ENCODE results near the gene ANKRD36B. TPM values are rescaled to one million over a fixed set of nuclear protein-coding genes. Genes with fewer than 3 reads are reported as not detected.
"Not testable (repeated sequence)": the region's sequence is repeated elsewhere in the genome, so short reads cannot be mapped to it uniquely, and the experiment has no call there.

ANKRD36B gene
- total RNA-seq, 1 experiment from 2014 or later: 20.9 TPM

DNA sequence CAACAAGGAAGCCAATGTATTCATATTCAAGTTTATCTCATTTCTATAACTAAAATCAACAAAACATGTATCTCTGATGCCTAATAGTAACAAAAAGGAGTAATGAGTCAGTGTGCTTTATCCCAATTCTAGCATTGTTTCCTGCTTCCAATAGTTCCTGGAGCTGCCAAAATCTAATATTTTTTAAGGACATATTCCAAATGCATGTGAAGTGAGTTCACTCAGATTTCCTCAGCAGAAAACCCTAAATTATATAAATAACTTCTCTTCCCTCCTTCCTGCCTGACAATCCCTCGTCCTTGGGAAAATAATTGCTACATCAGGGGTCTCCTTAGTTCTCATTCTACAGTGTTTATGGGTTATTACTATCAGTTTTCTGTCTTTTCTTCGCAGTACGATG is 37.3 kb downstream of the ANKRD36B start:
- H3K36me3 ChIP-seq (ENCODE audit: low read depth, low read length); H3K27me3 ChIP-seq (ENCODE audit: low read length); BruUV-seq (replicated peaks); H3K9me3 ChIP-seq (ENCODE audit: low read length); DNase-seq; H3F3A ChIP-seq (ENCODE audit: low read length, unreplicated experiment); H2AFZ ChIP-seq (ENCODE audit: low read length); CTCF ChIA-PET; H3K9ac ChIP-seq (ENCODE audit: low read length); H3K27ac ChIP-seq (ENCODE audit: low read length); H4K20me1 ChIP-seq (ENCODE audit: low read length); H3K4me3 ChIP-seq (ENCODE audit: low read length); H3K4me1 ChIP-seq (ENCODE audit: insufficient read depth, low read length); intact Hi-C loops (cut with micrococcal nuclease); H3K79me2 ChIP-seq (ENCODE audit: low read length); H3K4me2 ChIP-seq (ENCODE audit: low read length); ATAC-seq; H3K9me2 ChIP-seq (replicated peaks; ENCODE audit: low read length): not testable (repeated sequence)
- POLR2A ChIA-PET (ENCODE audit: unreplicated experiment): interaction anchor here (0.7 kb wide), 1 partner anchor 11 kb away, joined by 4 read pairs; no protein-coding TSS in a partner anchor

DNA sequence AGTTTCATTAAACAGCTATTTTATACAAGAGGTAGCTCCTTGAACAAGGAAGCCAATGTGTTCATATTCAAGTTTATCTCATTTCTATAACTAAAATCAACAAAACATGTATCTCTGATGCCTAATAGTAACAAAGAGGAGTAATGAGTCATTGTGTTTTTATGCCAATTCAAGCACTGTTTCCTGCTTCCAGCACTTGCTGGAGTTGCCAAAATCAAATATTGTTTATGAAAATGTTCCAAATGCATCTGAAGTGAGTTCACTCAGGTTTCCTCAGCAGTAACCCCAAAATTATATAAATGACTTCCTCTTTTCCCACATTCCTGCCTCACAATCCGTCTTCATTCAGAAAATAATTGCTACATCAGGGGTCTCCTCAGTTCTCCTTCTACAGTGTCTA is 39.2 kb downstream of the ANKRD36B start:
- H4K20me1 ChIP-seq (ENCODE audit: low read length); H3K36me3 ChIP-seq (ENCODE audit: low read depth, low read length); H3K27ac ChIP-seq (ENCODE audit: low read length); H3K9me3 ChIP-seq (ENCODE audit: low read length); H3K4me3 ChIP-seq (ENCODE audit: low read length); intact Hi-C loops (cut with micrococcal nuclease); H3K4me1 ChIP-seq (ENCODE audit: insufficient read depth, low read length); H3F3A ChIP-seq (ENCODE audit: low read length, unreplicated experiment); H3K27me3 ChIP-seq (ENCODE audit: low read length); H3K79me2 ChIP-seq (ENCODE audit: low read length); H3K9me2 ChIP-seq (replicated peaks; ENCODE audit: low read length); BruUV-seq (replicated peaks); H2AFZ ChIP-seq (ENCODE audit: low read length); H3K9ac ChIP-seq (ENCODE audit: low read length); ATAC-seq; POLR2A ChIA-PET (ENCODE audit: unreplicated experiment): not testable (repeated sequence)
- peak overlapping the region; percentile 39; the same call in 1 of the 2 replicates for H3K4me2 ChIP-seq (ENCODE audit: low read length)
- CTCF ChIA-PET: interaction anchor here (0.6 kb wide), 1 partner anchor 30 kb away, joined by 3 read pairs; no protein-coding TSS in a partner anchor
- peak; percentile 41 for DNase-seq

DNA sequence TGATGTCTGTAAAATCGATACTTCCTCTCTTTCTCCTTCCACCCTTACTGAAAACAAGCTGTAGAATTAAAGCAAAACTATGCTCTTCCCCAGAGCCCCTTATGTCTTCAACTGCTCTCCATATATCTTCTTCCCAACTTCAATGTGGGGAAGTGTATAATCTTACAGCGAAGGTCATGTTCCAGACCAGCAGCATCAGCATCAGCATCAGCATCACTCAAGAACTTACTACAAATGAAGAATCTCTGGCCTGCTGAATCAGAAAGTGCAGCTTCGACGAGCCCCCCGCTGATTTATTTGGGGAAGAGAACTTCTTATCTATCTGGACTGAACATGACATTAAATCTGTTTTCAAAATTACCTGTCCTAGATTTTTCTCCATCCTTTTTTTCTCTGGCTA is 40.6 kb downstream of the ANKRD36B start:
- H3K9me2 ChIP-seq (replicated peaks; ENCODE audit: low read length); H4K20me1 ChIP-seq (ENCODE audit: low read length); H3K36me3 ChIP-seq (ENCODE audit: low read depth, low read length); intact Hi-C loops (cut with micrococcal nuclease); ATAC-seq; H3K79me2 ChIP-seq (ENCODE audit: low read length); H3K4me1 ChIP-seq (ENCODE audit: insufficient read depth, low read length); H3K27ac ChIP-seq (ENCODE audit: low read length); H3K4me2 ChIP-seq (ENCODE audit: low read length); POLR2A ChIA-PET (ENCODE audit: unreplicated experiment); H3K4me3 ChIP-seq (ENCODE audit: low read length); H3K9me3 ChIP-seq (ENCODE audit: low read length); BruUV-seq (replicated peaks); H3F3A ChIP-seq (ENCODE audit: low read length, unreplicated experiment); CTCF ChIA-PET; DNase-seq; H2AFZ ChIP-seq (ENCODE audit: low read length); H3K27me3 ChIP-seq (ENCODE audit: low read length); H3K9ac ChIP-seq (ENCODE audit: low read length): not testable (repeated sequence)

DNA sequence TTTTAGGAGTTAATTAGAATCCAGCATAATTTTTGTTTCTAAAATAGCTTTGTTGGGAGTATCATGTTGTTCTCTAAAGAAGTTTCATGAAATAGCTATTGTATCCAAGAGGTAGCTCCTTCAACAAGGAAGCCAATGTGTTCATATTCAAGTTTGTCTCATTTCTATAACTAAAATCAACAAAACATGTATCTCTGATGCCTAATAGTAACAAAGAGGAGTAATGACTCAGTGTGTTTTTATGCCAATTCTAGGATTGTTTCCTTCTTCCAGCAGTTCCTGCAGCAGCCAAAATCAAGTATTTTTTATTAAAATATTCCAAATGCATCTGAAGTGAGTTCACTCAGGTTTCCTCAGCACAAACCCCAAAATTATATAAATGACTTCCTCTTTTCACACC is 41.1 kb downstream of the ANKRD36B start:
- intact Hi-C loops (cut with micrococcal nuclease); H3F3A ChIP-seq (ENCODE audit: low read length, unreplicated experiment); H3K4me1 ChIP-seq (ENCODE audit: insufficient read depth, low read length); H3K4me3 ChIP-seq (ENCODE audit: low read length); H2AFZ ChIP-seq (ENCODE audit: low read length); H3K9ac ChIP-seq (ENCODE audit: low read length); H3K79me2 ChIP-seq (ENCODE audit: low read length); H4K20me1 ChIP-seq (ENCODE audit: low read length); ATAC-seq; H3K27me3 ChIP-seq (ENCODE audit: low read length); BruUV-seq (replicated peaks); H3K27ac ChIP-seq (ENCODE audit: low read length); H3K36me3 ChIP-seq (ENCODE audit: low read depth, low read length); POLR2A ChIA-PET (ENCODE audit: unreplicated experiment); H3K9me3 ChIP-seq (ENCODE audit: low read length); H3K4me2 ChIP-seq (ENCODE audit: low read length); H3K9me2 ChIP-seq (replicated peaks; ENCODE audit: low read length): not testable (repeated sequence)
- CTCF ChIA-PET: interaction anchor here (0.6 kb wide), 1 partner anchor 351 kb away, joined by 9 read pairs; no protein-coding TSS in a partner anchor
- DNase-seq: peak; percentile 2

DNA sequence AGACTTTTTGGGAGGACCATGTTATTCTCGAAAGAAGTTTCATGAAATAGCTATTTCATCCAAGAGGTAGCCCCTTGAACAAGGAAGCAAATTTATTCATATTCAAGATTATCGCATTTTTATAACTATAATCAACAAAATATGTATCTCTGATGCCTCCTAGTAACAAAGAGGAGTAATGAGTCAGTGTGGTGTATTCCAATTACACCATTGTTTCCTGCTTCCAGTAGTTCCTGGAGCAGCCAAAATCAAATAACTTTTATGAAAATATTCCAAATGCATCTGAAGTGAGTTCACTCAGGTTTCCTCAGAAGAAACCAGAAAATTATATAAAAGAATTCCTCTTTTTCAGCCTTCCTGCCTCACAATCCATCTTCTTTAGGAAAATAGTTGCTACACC is 43.0 kb downstream of the ANKRD36B start:
- no peaks in the 10 kb centered on the region; the same call in 1 of the 2 replicates for H3K36me3 ChIP-seq (ENCODE audit: low read depth, low read length)
- H3K9me3 ChIP-seq (ENCODE audit: low read length): no peaks in the 10 kb centered on the region
- no peaks in the 10 kb centered on the region for H3K9me2 ChIP-seq (replicated peaks; ENCODE audit: low read length)
- intact Hi-C loops (cut with micrococcal nuclease): no loop called here
- H3K79me2 ChIP-seq (ENCODE audit: low read length): no peaks in the 10 kb centered on the region
- H3K27ac ChIP-seq (ENCODE audit: low read length): no peak overlapping the region
- no peak for ATAC-seq
- no peaks in the 10 kb centered on the region for H3F3A ChIP-seq (ENCODE audit: low read length, unreplicated experiment)
- H3K4me2 ChIP-seq (ENCODE audit: low read length): no peak overlapping the region
- peaks cover 4% of the 10 kb centered on the region; the same call in 1 of the 2 replicates for H3K4me1 ChIP-seq (ENCODE audit: insufficient read depth, low read length)
- H4K20me1 ChIP-seq (ENCODE audit: low read length): no peaks in the 10 kb centered on the region
- H3K9ac ChIP-seq (ENCODE audit: low read length): no peak overlapping the region
- POLR2A ChIA-PET (ENCODE audit: unreplicated experiment): no interaction called here
- CTCF ChIA-PET: no interaction called here
- no peak overlapping the region for H3K4me3 ChIP-seq (ENCODE audit: low read length)
- peak; percentile 6 for DNase-seq
- TF ChIP-seq, protein P1, sequence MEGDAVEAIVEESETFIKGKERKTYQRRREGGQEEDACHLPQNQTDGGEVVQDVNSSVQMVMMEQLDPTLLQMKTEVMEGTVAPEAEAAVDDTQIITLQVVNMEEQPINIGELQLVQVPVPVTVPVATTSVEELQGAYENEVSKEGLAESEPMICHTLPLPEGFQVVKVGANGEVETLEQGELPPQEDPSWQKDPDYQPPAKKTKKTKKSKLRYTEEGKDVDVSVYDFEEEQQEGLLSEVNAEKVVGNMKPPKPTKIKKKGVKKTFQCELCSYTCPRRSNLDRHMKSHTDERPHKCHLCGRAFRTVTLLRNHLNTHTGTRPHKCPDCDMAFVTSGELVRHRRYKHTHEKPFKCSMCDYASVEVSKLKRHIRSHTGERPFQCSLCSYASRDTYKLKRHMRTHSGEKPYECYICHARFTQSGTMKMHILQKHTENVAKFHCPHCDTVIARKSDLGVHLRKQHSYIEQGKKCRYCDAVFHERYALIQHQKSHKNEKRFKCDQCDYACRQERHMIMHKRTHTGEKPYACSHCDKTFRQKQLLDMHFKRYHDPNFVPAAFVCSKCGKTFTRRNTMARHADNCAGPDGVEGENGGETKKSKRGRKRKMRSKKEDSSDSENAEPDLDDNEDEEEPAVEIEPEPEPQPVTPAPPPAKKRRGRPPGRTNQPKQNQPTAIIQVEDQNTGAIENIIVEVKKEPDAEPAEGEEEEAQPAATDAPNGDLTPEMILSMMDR (conservative IDR thresholded peaks at IDR 0.05; ENCODE audit: low read depth, low read length): no peak
- TF ChIP-seq EZH2 (IDR thresholded peaks at IDR 0.05; ENCODE audit: low read length, unreplicated experiment): no peak
- H3K27me3 ChIP-seq (ENCODE audit: low read length): no peaks in the 10 kb centered on the region
- no TSS peak for BruUV-seq (replicated peaks)
- H2AFZ ChIP-seq (ENCODE audit: low read length): no peak overlapping the region

DNA sequence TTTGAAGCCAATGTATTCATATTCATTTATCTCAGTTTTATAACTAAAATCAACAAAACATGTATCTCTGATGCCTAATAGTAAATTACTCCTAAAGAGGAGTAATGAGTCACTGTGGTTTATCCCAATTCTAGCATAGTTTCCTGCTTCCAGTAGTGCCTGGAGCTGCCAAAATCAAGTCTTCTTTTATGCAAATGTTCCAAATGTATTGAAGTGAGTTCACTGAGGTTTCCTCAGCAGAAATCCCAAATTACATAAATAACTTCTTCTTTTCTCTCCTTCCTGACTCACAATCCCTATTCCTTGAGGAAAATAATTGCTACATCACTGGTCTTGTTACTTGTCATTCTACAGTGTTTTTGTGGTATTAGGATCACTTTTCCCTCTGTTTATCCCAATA is 44.8 kb downstream of the ANKRD36B start:
- H3K79me2 ChIP-seq (ENCODE audit: low read length); H3F3A ChIP-seq (ENCODE audit: low read length, unreplicated experiment); H3K36me3 ChIP-seq (ENCODE audit: low read depth, low read length); H3K4me1 ChIP-seq (ENCODE audit: insufficient read depth, low read length); CTCF ChIA-PET; H3K9me2 ChIP-seq (replicated peaks; ENCODE audit: low read length); BruUV-seq (replicated peaks); POLR2A ChIA-PET (ENCODE audit: unreplicated experiment); H3K4me2 ChIP-seq (ENCODE audit: low read length); intact Hi-C loops (cut with micrococcal nuclease); H3K27ac ChIP-seq (ENCODE audit: low read length); H4K20me1 ChIP-seq (ENCODE audit: low read length); H3K4me3 ChIP-seq (ENCODE audit: low read length); H3K9ac ChIP-seq (ENCODE audit: low read length); H3K9me3 ChIP-seq (ENCODE audit: low read length); H3K27me3 ChIP-seq (ENCODE audit: low read length); H2AFZ ChIP-seq (ENCODE audit: low read length): not testable (repeated sequence)
- DNase-seq (peak; percentile 1), ATAC-seq (peak; percentile 42)

Measured in PC-3 (cell line).